Stimulated activated naive CD8-positive, alpha-beta T cell treated with anti-CD3 and anti-CD28 coated beads, Interleukin-15, Interleukin-2, amounts not matched to agents 100 ng/mL and 50 ng/mL, for 24 hours (primary cell): ENCODE results near the gene RALGPS2.

Experiments used
- H3K27ac Mint-ChIP-seq: one replicate; pipeline ENCODE4 v1.8.0; 2021; ENCODE audit warnings: mild to moderate bottlenecking, mixed read lengths
- H3K27me3 Mint-ChIP-seq: one replicate; pipeline ENCODE4 v1.8.0; 2021; ENCODE audit warnings: mixed read lengths
- H3K36me3 Mint-ChIP-seq: one replicate; pipeline ENCODE4 v1.8.0; 2021; ENCODE audit warnings: low read depth, mixed read lengths
- H3K4me1 Mint-ChIP-seq: one replicate; pipeline ENCODE4 v1.8.0; 2021; ENCODE audit warnings: low read depth, mixed read lengths
- H3K4me3 Mint-ChIP-seq: one replicate; pipeline ENCODE4 v1.8.0; 2021; ENCODE audit warnings: mild to moderate bottlenecking, mixed read lengths
- H3K9me3 Mint-ChIP-seq: one replicate; pipeline ENCODE4 v1.8.0; 2021; ENCODE audit warnings: mixed read lengths

Gene RALGPS2

DNA sequence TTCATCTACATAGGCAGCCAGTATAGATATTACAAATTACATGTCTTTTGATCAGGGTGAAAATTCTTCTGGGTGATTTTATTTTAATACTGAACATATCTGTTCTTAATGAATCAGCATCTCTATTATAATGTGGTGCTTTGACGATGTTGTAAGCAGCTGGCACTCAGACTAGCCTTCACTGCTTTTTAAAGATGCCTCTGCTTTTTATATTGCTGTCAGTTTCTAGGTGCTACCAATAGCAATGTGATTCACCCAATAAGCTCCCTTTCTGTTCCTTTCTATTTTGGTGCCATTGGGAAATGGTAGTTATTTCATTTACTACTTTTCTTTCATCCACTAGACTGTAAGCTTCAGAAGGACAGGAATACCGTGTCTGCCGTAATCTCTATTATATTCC, 156.9 kb downstream of the RALGPS2 start:
- Mint-ChIP-seq H3K9me3 (no peaks in the 10 kb centered on the region), H3K27me3 (no peaks in the 10 kb centered on the region), H3K4me3 (no peak overlapping the region), H3K27ac (no peak overlapping the region), H3K4me1 (peaks cover 9% of the 10 kb centered on the region), H3K36me3 (peaks cover 9% of the 10 kb centered on the region)

DNA sequence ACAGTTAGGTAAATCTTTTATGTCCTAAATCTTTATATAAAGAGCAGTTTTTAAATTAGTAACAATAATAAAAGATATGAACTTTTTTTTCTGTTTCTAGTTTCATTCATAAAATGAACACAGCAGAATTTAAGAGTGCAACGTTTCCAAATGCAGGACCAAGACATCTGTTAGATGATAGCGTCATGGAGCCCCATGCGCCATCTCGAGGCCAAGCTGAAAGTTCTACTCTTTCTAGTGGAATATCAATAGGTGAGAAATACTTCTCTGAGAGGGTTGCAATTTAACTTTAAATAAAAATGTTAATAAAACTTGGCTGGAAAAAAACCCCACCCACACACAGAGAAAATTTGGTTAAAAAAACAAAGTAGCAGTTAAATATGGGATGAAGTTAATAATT, 160.8 kb downstream of the RALGPS2 start:
- peaks cover 9% of the 10 kb centered on the region for H3K36me3 Mint-ChIP-seq
- no peak overlapping the region for H3K27ac Mint-ChIP-seq
- H3K9me3 Mint-ChIP-seq: no peaks in the 10 kb centered on the region
- no peaks in the 10 kb centered on the region for H3K27me3 Mint-ChIP-seq
- H3K4me1 Mint-ChIP-seq: peaks cover 9% of the 10 kb centered on the region
- no peak overlapping the region for H3K4me3 Mint-ChIP-seq

DNA sequence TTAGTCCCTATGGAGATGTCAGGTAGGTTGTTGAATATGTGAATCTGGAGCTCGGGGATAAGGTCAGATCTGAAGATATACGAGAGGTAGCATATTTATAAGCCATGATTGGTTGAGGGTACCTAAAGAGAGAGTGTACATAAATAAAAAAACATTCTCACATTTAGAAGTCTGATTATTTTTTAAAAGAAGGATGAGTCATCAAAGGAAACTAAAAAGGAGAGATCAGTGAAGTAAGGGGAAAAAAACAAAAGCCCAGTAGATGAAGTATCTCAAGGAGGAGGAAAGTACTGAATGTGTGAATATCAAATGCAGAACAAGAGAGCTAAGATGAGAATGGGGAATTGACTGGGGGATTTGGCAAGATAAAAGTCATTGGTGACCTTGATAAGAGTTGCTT, 161.5 kb downstream of the RALGPS2 start:
- H3K4me1 Mint-ChIP-seq: peaks cover 9% of the 10 kb centered on the region
- peaks cover 9% of the 10 kb centered on the region for H3K36me3 Mint-ChIP-seq
- peak overlapping the region; percentile 32 for H3K27ac Mint-ChIP-seq
- no peaks in the 10 kb centered on the region for H3K9me3 Mint-ChIP-seq
- H3K4me3 Mint-ChIP-seq: no peak overlapping the region
- H3K27me3 Mint-ChIP-seq: no peaks in the 10 kb centered on the region

DNA sequence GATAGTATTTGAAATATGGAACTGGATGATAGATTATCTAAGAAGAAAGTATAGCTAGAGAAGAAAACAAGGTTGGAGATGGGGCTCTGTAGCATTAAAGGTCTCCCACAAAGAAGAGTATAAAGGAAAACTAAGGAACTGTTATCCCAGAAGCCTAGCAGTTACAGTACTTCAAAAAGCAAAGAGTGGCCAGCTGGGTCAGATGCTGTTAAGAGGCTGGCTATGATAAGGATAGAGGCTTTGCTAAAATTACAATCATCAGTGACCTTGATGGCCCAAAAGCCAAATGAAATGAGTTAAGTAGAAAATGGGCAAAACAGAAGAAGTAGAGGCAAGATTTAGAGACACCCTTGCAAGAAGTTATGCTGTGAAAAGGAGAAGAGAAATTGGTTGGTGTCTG, 170.9 kb downstream of the RALGPS2 start:
- no peak overlapping the region for H3K4me3 Mint-ChIP-seq
- H3K36me3 Mint-ChIP-seq: peaks cover 19% of the 10 kb centered on the region
- H3K9me3 Mint-ChIP-seq: peaks cover 10% of the 10 kb centered on the region
- H3K27me3 Mint-ChIP-seq: no peaks in the 10 kb centered on the region
- H3K27ac Mint-ChIP-seq: peak overlapping the region; percentile 50
- peaks cover 14% of the 10 kb centered on the region for H3K4me1 Mint-ChIP-seq

DNA sequence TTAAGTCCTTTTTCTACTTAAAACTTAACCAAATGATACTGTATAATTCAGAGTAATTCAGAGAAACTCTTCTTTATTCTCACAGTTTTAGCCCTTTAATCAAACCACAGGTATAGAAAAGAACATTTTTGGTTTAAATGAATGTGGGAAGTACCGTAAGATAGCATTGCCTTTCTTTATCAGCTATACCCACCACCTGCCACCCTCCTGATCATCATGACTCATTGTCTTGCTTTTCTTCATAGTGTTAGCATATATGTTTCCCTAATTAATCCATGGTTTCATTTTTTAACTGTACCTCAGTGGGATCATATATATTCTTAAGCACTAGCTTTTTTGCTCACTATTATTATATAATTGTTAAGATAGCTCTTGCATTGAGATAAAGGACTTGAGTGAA, 173.4 kb downstream of the RALGPS2 start:
- Mint-ChIP-seq H3K4me3 (no peak overlapping the region), H3K9me3 (peaks cover 10% of the 10 kb centered on the region), H3K4me1 (peaks cover 14% of the 10 kb centered on the region), H3K27ac (no peak overlapping the region), H3K36me3 (peaks cover 25% of the 10 kb centered on the region), H3K27me3 (no peaks in the 10 kb centered on the region)

DNA sequence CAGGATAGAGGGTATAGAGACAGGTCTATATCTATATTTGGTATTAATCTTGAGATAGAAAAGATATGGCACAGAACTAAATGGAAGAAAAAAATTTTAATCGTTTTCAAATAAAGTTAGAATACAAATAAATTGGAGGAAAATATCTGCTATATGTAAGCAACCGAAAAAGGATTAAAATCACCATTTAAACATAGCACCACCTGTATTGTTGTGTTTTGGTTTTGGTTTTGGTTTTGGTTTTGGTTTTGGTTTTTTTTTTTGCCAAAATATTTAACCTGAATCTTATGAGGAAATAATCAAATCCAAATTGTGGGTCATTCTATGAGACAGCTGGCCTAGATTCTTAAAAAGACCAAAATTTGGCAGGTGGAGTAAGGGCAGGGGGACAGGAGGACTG, 174.4 kb downstream of the RALGPS2 start:
- Mint-ChIP-seq H3K27me3 (no peaks in the 10 kb centered on the region), H3K4me3 (no peak overlapping the region), H3K4me1 (peaks cover 14% of the 10 kb centered on the region), H3K9me3 (peaks cover 10% of the 10 kb centered on the region), H3K27ac (no peak overlapping the region), H3K36me3 (peaks cover 30% of the 10 kb centered on the region)

DNA sequence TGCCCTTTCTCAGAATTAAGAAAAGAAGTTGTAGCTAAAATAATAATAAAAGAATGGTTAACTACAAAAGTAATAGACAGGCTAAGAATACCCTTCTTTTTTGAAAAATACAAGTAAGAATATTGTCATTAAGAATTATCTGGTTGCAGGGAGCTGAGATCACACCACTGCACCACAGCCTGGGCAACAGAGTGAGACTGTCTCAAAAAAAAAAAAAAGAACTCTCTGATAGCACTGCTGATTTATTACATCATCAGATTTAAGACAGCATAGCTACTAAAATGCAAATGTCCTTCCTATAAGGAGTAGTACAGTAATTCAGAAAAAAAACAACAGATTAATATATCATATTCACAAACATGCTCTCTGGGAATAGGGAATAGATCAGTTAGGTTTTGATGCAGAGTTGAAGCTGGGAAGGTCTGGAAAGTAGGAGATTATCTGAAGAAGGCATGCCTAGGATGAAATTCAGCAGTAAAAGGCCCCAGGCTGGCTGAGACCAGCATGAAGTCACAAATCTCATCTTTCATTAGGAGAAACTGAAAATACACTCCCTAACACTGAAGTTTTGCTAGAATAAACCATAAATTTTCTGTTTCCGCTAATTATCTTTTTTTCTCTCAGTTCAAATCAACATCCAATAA, 176.6 kb downstream of the RALGPS2 start:
- Mint-ChIP-seq H3K27ac (no peak overlapping the region), H3K4me1 (peaks cover 14% of the 10 kb centered on the region), H3K4me3 (no peak overlapping the region), H3K27me3 (no peaks in the 10 kb centered on the region), H3K9me3 (no peaks in the 10 kb centered on the region), H3K36me3 (peaks cover 20% of the 10 kb centered on the region)

DNA sequence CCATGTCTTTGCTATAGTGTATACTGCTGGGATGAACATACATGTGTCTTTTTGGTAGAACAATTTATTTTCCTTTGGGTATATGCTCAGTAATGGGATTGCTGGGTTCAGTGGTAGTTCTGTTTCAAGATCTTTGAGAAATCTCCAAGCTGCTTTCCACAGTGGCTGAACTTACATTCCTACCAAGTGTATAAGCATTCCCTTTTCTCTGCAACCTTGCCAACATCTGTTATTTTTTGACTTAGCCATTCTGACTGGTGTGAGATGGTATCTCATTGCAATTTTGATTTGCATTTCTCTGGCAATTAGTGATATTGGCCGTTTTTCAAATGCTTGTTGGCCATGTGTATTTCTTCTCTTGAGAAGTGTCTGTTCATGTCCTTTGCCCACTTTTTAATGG, 183.3 kb downstream of the RALGPS2 start:
- Mint-ChIP-seq H3K36me3 (peaks cover 62% of the 10 kb centered on the region), H3K9me3 (peaks cover 4% of the 10 kb centered on the region), H3K4me1 (peaks cover 8% of the 10 kb centered on the region), H3K27me3 (no peaks in the 10 kb centered on the region), H3K4me3 (no peak overlapping the region), H3K27ac (no peak overlapping the region)

DNA sequence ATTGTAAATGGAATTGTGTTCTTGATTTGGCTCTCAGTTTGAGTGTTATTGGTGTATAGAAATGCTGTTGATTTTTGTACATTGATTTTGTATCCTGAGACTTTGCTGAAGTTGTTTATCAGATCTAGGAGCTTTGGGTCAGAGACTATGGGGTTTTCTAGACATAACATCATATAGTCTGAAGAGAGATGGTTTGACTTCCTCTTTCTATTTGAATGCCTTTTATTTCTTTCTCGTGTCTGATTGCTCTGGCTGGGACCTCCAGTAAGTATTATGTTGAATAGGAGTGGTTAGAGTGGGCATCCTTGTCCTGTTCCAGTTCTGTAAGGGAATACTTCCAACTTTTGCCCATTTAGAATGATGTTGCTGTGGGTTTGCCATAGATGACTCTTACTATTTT, 185.0 kb downstream of the RALGPS2 start:
- Mint-ChIP-seq H3K27me3 (no peaks in the 10 kb centered on the region), H3K36me3 (peaks cover 55% of the 10 kb centered on the region), H3K4me3 (no peak overlapping the region), H3K9me3 (peaks cover 4% of the 10 kb centered on the region), H3K27ac (no peak overlapping the region), H3K4me1 (peaks cover 8% of the 10 kb centered on the region)

DNA sequence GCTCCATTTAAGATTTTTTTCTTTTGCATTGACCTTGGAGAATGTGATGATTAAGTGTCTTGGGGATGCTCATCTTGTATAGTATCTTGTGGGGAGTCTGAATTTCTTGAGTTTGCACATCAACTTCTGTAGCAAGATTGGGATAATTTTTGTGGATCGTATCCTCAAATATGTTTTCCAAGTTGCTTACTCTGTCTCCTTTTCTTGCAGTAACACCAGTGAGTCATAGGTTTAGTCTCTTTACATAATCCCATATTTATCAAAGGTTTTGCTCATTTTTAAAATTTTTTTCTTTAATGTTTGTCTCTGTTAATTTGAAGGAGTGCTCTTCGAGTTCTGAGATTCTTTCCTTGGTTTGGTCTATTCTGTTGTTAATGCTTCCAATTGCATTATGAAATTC, 187.6 kb downstream of the RALGPS2 start:
- no peak overlapping the region for H3K27ac Mint-ChIP-seq

DNA sequence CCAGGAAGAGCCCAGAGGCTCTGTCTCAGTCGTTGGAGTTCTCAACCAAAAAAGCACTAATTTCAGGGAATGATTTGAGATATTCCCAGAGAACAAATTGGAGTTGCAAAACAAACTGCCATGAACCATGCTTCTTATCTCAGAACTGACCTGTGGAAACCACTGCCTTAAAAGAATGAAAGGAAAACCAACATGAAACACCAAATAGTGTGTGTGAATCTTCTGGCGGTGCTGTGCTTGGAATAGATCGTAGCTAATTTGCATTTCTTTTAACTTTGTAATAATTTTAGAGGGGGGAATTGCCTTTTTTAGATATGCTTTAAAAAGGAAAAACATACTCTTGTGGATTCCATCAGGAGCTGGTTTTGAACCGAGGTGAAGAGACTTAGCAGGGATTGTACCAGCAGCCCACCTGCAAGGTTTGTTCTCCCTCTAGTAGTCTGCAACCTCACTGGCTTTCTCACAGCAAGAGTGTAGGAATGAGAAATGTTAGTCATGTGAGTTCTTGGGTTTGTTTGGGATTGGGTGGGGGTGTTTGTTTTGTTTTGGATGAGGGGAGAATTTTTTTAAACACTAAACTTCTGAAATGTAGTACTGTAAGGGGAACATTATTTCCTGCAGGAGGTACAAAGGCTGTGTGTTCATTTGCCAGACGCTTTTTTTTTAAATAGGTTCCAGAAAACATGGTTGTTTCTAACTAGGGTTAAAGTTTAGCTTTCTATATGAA, 191.6 kb downstream of the RALGPS2 start:
- H3K4me1 Mint-ChIP-seq: no peaks in the 10 kb centered on the region
- no peaks in the 10 kb centered on the region for H3K9me3 Mint-ChIP-seq
- no peaks in the 10 kb centered on the region for H3K27me3 Mint-ChIP-seq
- no peak overlapping the region for H3K27ac Mint-ChIP-seq
- peaks cover 30% of the 10 kb centered on the region for H3K36me3 Mint-ChIP-seq
- no peak overlapping the region for H3K4me3 Mint-ChIP-seq

More for the DNA sequence above, 187.6 kb downstream of the RALGPS2 start:
- no peaks in the 10 kb centered on the region for H3K27me3 Mint-ChIP-seq
- H3K9me3 Mint-ChIP-seq: peaks cover 4% of the 10 kb centered on the region
- peaks cover 8% of the 10 kb centered on the region for H3K4me1 Mint-ChIP-seq
- H3K36me3 Mint-ChIP-seq: peaks cover 62% of the 10 kb centered on the region
- H3K4me3 Mint-ChIP-seq: no peak overlapping the region

DNA sequence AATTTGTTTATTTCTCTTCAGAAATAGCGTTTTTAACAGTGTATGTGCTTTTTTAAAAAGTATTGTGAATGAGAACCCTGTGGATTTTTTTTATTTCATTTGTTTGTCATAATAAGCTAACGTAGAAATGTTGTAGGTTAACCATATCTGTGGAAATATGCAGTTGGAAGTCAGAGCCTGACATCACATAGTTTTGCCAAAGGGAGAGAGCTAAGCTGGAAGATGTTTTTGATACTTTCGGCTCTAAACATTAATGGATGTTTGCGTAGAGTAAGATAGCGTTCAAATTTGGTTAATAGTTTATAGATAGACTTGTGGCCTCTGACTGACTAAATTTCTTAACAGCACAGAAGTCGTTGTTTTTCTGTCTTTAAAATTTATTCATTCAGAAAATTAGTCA, 193.3 kb downstream of the RALGPS2 start:
- H3K4me1 Mint-ChIP-seq: no peaks in the 10 kb centered on the region
- H3K36me3 Mint-ChIP-seq: peaks cover 19% of the 10 kb centered on the region
- no peaks in the 10 kb centered on the region for H3K9me3 Mint-ChIP-seq
- H3K27ac Mint-ChIP-seq: no peak overlapping the region
- H3K27me3 Mint-ChIP-seq: no peaks in the 10 kb centered on the region
- no peak overlapping the region for H3K4me3 Mint-ChIP-seq

DNA sequence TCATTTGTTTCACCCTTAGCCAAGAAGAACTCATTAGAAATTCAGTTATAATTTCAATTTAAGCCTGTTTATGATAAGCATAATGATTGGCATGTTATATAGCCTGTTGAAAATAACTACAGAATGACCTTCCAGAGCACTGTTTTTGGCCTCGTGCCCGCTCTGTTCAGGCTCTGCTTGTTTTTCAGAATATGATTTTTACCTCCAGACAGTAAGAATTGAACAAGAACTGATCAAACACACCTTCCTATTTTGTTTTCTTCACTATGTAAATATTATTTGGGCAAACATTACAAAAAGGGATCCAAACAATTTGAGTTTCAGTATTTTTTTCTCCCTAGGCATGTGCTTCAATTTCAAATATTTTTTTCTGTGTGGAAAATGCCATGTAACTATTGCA, 193.9 kb downstream of the RALGPS2 start:
- no peak overlapping the region for H3K27ac Mint-ChIP-seq
- no peak overlapping the region for H3K4me3 Mint-ChIP-seq
- no peaks in the 10 kb centered on the region for H3K27me3 Mint-ChIP-seq
- no peaks in the 10 kb centered on the region for H3K4me1 Mint-ChIP-seq
- no peaks in the 10 kb centered on the region for H3K9me3 Mint-ChIP-seq
- peaks cover 19% of the 10 kb centered on the region for H3K36me3 Mint-ChIP-seq

DNA sequence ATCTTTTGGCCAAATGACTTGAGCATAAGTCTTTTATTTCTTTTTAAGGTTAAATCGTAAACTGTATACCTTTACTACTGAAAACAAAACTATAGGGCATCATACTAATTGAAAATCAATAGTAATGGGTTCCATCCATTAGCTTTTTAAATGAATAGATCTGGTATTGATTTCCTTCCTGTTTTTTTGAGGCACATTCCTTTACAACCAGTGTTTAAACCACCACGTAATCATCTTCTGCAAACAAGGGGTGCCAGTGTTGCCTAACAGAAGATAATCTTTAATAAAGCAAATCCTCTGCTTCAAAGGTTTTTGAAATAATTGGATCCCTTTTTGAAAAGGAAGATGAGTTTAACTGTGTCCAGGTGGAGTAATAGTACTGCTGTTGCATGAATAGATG, 194.5 kb downstream of the RALGPS2 start:
- H3K4me3 Mint-ChIP-seq: no peak overlapping the region
- H3K27ac Mint-ChIP-seq: no peak overlapping the region
- H3K9me3 Mint-ChIP-seq: peaks cover 2% of the 10 kb centered on the region
- H3K36me3 Mint-ChIP-seq: peaks cover 15% of the 10 kb centered on the region
- H3K27me3 Mint-ChIP-seq: no peaks in the 10 kb centered on the region
- no peaks in the 10 kb centered on the region for H3K4me1 Mint-ChIP-seq

DNA sequence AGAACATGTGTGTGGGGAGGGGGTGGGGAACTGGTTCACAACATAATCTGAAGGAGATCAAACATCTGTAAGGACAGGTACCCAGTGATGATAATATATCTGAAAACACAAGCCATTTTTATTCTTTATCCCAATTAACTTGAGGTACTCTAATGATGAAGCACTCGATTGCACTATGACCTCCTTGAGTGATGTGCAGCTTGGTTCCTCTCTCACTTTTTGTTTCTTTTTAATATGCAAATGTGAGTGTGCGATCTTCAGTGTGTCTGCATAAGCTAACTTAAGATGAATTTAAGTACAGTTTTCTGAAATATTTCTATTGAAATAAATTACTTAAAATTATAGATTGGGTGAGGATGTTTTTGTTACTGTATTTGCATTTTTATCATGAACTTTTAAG, 196.5 kb downstream of the RALGPS2 start:
- H3K27me3 Mint-ChIP-seq: no peaks in the 10 kb centered on the region
- H3K4me1 Mint-ChIP-seq: no peaks in the 10 kb centered on the region
- H3K9me3 Mint-ChIP-seq: peaks cover 4% of the 10 kb centered on the region
- H3K36me3 Mint-ChIP-seq: peaks cover 15% of the 10 kb centered on the region
- H3K27ac Mint-ChIP-seq: no peak overlapping the region
- H3K4me3 Mint-ChIP-seq: no peak overlapping the region

DNA sequence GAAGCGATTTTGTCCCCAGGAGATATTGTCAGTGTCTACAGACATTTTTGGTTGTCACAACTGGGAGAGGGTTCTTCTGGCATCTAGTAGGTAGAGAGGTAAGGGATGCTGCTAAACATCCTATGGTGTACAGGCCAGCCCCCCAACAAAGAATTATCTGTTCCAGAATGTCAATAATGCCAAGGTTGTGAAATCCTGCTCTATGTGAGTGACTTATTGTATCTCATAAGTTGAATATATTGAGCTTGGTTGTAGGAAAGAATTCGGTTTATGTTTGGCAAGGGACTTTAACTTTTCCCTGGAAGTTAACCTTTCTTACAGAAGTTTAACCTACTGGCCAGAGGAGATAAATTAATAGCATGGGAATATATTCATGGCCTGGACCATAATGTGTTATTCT, 198.5 kb downstream of the RALGPS2 start:
- H3K27me3 Mint-ChIP-seq: no peaks in the 10 kb centered on the region
- H3K4me3 Mint-ChIP-seq: no peak overlapping the region
- H3K4me1 Mint-ChIP-seq: no peaks in the 10 kb centered on the region
- no peak overlapping the region for H3K27ac Mint-ChIP-seq
- H3K36me3 Mint-ChIP-seq: peaks cover 7% of the 10 kb centered on the region
- peaks cover 4% of the 10 kb centered on the region for H3K9me3 Mint-ChIP-seq
